Peyer's patch (tissue), 4 donors: ENCODE data around the gene C1orf198. TPM values are rescaled to one million over a fixed set of nuclear protein-coding genes. Genes with fewer than 3 reads are reported as not detected.

ENCODE experiments used
- DNase-seq, 3 donors: peaks; one replicate each; pipeline ENCODE4 v3.0.0-alpha.2; 2017 to 2019
- H3K27ac ChIP-seq, 4 donors: fragments of 200-600 bp; sonication (generic); one replicate each; pipeline ENCODE4 v1.5.1; 2016 to 2019
- H3K27me3 ChIP-seq, 2 donors: fragments of 200-600 bp; sonication (generic); one replicate each; pipeline ENCODE4 v1.5.1; 2019
- H3K36me3 ChIP-seq, 3 donors: fragments of 200-600 bp; sonication (generic); one replicate each; pipeline ENCODE4 v1.5.1; 2016 to 2019
- H3K4me1 ChIP-seq, 4 donors: fragments of 200-600 bp; sonication (generic); one replicate each; pipeline ENCODE4 v1.5.1; 2016 to 2019
- H3K4me3 ChIP-seq, 4 donors: fragments of 200-600 bp; sonication (generic); 1 replicate in 3 of 4; 2 replicates in 1 of 4; pipeline ENCODE4 v1.5.1; 2016 to 2019; ENCODE audit warnings: mild to moderate bottlenecking in 1 of 4
- H3K9me3 ChIP-seq, 4 donors: fragments of 200-600 bp; sonication (generic); one replicate each; pipeline ENCODE4 v1.5.1; 2016 to 2019; ENCODE audit warnings: mild to moderate bottlenecking in 1 of 4
- CTCF ChIP-seq, 6 experiments: fragments of 450-650 bp in 4 of 6; fragments of 200-600 bp in 2 of 6; sonication (generic) in 1 of 6; IDR thresholded peaks; one replicate each; pipeline ENCODE4 v1.5.1; 2017 to 2019; ENCODE audit warnings: antibody characterized with exemption in 6 of 6, mild to moderate bottlenecking in 3 of 6, moderate library complexity in 1 of 6
- POLR2A ChIP-seq, 2 donors: fragments of 450-650 bp; IDR thresholded peaks; one replicate each; pipeline ENCODE4 v1.5.1; 2017; ENCODE audit warnings: antibody characterized with exemption in 2 of 2, mild to moderate bottlenecking in 2 of 2, moderate library complexity in 2 of 2
- total RNA-seq, 4 donors: library from RNA; depleted of rRNA; stranded (reverse); fragments of >200 nt; gene quantifications; one replicate each; pipeline ENCODE4 v1.1.0, GENCODE V29; 2016

Gene C1orf198
- total RNA-seq, 4 donors from 2014 or later = 10.3 to 14.0 (median 11.4) TPM

GRCh38 chr1:230905733-230906132 is 37.4 kb upstream of the C1orf198 start:
- Histone ChIP-seq H3K9me3 (no peaks in the 10 kb centered on the region), H3K36me3 (peaks cover 0 to 46% (median 0%) of the 10 kb centered on the region in 3 donors), H3K4me3 (no peak overlapping the region), H3K4me1 (no peaks in the 10 kb centered on the region), H3K27ac (no peak overlapping the region), H3K27me3 (no peaks in the 10 kb centered on the region)
- DNase-seq = no peak
- TF ChIP-seq POLR2A (IDR thresholded peaks at IDR 0.05) = no peak
- TF ChIP-seq CTCF (IDR thresholded peaks at IDR 0.05) = no peak

- Histone ChIP-seq H3K9me3 (no peaks in the 10 kb centered on the region), H3K36me3 (peaks cover 0 to 21% (median 0%) of the 10 kb centered on the region in 3 donors), H3K27me3 (no peaks in the 10 kb centered on the region), H3K27ac (no peak overlapping the region), H3K4me1 (no peaks in the 10 kb centered on the region), H3K4me3 (no peak overlapping the region)
- DNase-seq = no peak
- no peak for TF ChIP-seq CTCF (IDR thresholded peaks at IDR 0.05)
- TF ChIP-seq POLR2A (IDR thresholded peaks at IDR 0.05) = no peak
Observed at GRCh38 chr1:230902349-230902923, 34.1 kb upstream of the C1orf198 start.

GRCh38 chr1:230901671-230902070 is 33.4 kb upstream of the C1orf198 start:
- DNase-seq = no peak
- H3K27me3 ChIP-seq = no peaks in the 10 kb centered on the region
- no peak overlapping the region for H3K4me3 ChIP-seq
- TF ChIP-seq POLR2A (IDR thresholded peaks at IDR 0.05) = no peak
- no peak for TF ChIP-seq CTCF (IDR thresholded peaks at IDR 0.05)
- H3K9me3 ChIP-seq = no peaks in the 10 kb centered on the region
- H3K36me3 ChIP-seq = peaks cover 0 to 13% (median 0%) of the 10 kb centered on the region in 3 donors
- H3K4me1 ChIP-seq = no peaks in the 10 kb centered on the region
- no peak overlapping the region for H3K27ac ChIP-seq

GRCh38 chr1:230900984-230901383 is 32.7 kb upstream of the C1orf198 start:
- Histone ChIP-seq H3K4me3 (no peak overlapping the region), H3K27me3 (no peaks in the 10 kb centered on the region), H3K4me1 (no peaks in the 10 kb centered on the region), H3K27ac (no peak overlapping the region), H3K9me3 (no peaks in the 10 kb centered on the region), H3K36me3 (peaks cover 0 to 11% (median 0%) of the 10 kb centered on the region in 3 donors)
- DNase-seq = no peak
- no peak for TF ChIP-seq POLR2A (IDR thresholded peaks at IDR 0.05)
- no peak for TF ChIP-seq CTCF (IDR thresholded peaks at IDR 0.05)

- peaks cover 0 to 5% (median 0%) of the 10 kb centered on the region in 3 donors for H3K36me3 ChIP-seq
- no peaks in the 10 kb centered on the region for H3K27me3 ChIP-seq
- TF ChIP-seq POLR2A (IDR thresholded peaks at IDR 0.05) (no peak), CTCF (IDR thresholded peaks at IDR 0.05) (no peak)
- no peak overlapping the region for H3K4me3 ChIP-seq
- no peak overlapping the region for H3K27ac ChIP-seq
- no peaks in the 10 kb centered on the region for H3K9me3 ChIP-seq
- no peak for DNase-seq
- no peaks in the 10 kb centered on the region for H3K4me1 ChIP-seq
Observed at GRCh38 chr1:230899841-230900251, 31.5 kb upstream of the C1orf198 start.

GRCh38 chr1:230898748-230899147 is 30.4 kb upstream of the C1orf198 start:
- Histone ChIP-seq H3K4me1 (no peaks in the 10 kb centered on the region), H3K27me3 (no peaks in the 10 kb centered on the region), H3K4me3 (no peak overlapping the region), H3K36me3 (no peaks in the 10 kb centered on the region), H3K27ac (no peak overlapping the region), H3K9me3 (no peaks in the 10 kb centered on the region)
- DNase-seq = no peak
- TF ChIP-seq POLR2A (IDR thresholded peaks at IDR 0.05) (no peak), CTCF (IDR thresholded peaks at IDR 0.05) (no peak)
